ENCODE results near the gene RIPPLY3. TPM values are rescaled to one million over a fixed set of nuclear protein-coding genes. Genes with fewer than 3 reads are reported as not detected.

Gene RIPPLY3
- total RNA-seq, 1 experiment from 2014 or later: not detected

GRCh38 chr21:37057614-37058013, 51.1 kb downstream of the RIPPLY3 start:
- Histone ChIP-seq H3K4me1 (ENCODE audit: control insufficient read depth in 1 of 2, insufficient read depth in 2 of 2, low read length in 2 of 2) (peaks cover 12 to 15% of the 10 kb centered on the region in 2 experiments), H3K4me3 (replicated peaks in 1 of 2; ENCODE audit: low read depth in 1 of 2, low read length in 2 of 2) (no peak overlapping the region), H2AFZ (ENCODE audit: low read depth, low read length, poor library complexity, severe bottlenecking) (no peak overlapping the region), H3K9me2 (ENCODE audit: insufficient read depth) (no peaks in the 10 kb centered on the region), H3K9me3 (ENCODE audit: control insufficient read depth in 1 of 2, insufficient read depth in 1 of 2, low read depth in 1 of 2, low read length in 2 of 2) (peaks cover 0 to 4% of the 10 kb centered on the region in 2 experiments; a peak in 2 of 4 replicates), H4K20me1 (ENCODE audit: insufficient read depth) (no peaks in the 10 kb centered on the region), H3K4me2 (ENCODE audit: low read length) (no peak overlapping the region), H3K27me3 (ENCODE audit: insufficient read depth, low read length) (no peaks in the 10 kb centered on the region), H3K9ac (ENCODE audit: low read length) (no peak overlapping the region), H3K79me2 (ENCODE audit: insufficient read depth, low read length) (no peaks in the 10 kb centered on the region), H3K27ac (ENCODE audit: low read depth, low read length) (no peak overlapping the region), H3K36me3 (ENCODE audit: control insufficient read depth in 1 of 2, insufficient read depth in 2 of 2, low read length in 2 of 2) (no peaks in the 10 kb centered on the region)
- TF ChIP-seq CEBPB (IDR thresholded peaks at IDR 0.05; ENCODE audit: low read depth) (no peak), EZH2 (IDR thresholded peaks at IDR 0.05) (no peak), ZBTB33 (IDR thresholded peaks at IDR 0.05; ENCODE audit: extremely low read depth, insufficient replicate concordance, low read length) (no peak), YY1 (IDR thresholded peaks at IDR 0.05; ENCODE audit: extremely low read depth, insufficient replicate concordance, low read depth, low read length) (no peak), REST (IDR thresholded peaks at IDR 0.05; ENCODE audit: low read depth) (no peak), ZFX (IDR thresholded peaks at IDR 0.05) (no peak)
- POLR2A ChIA-PET: no interaction called here
- intact Hi-C loops (cut with micrococcal nuclease): no loop called here
- BruUV-seq (replicated peaks): no TSS peak
- CTCF ChIA-PET: no interaction called here
- RAD21 ChIA-PET (ENCODE audit: low non-redundant PET in 1 of 2, low total read pairs in 2 of 2, uncharacterized antibody in 2 of 2, unreplicated experiment in 2 of 2): no interaction called here
- DNase-seq (ENCODE audit: low read depth, low spot score): no peak
- no peak for ATAC-seq

All from HCT116 (cell line).